ENCODE results near the gene CGNL1.

CGNL1 gene

GRCh38 chr15:57388464-57388863, 12.2 kb downstream of the CGNL1 start:
- no peak for FAIRE-seq

- FAIRE-seq, result no peak
Observed at GRCh38 chr15:57389991-57390390, 13.7 kb downstream of the CGNL1 start.

- FAIRE-seq, result no peak
Observed at GRCh38 chr15:57390583-57390982, 14.3 kb downstream of the CGNL1 start.

- no peak for FAIRE-seq
Observed at GRCh38 chr15:57391537-57391936, 15.2 kb downstream of the CGNL1 start.

GRCh38 chr15:57393061-57393460, 16.8 kb downstream of the CGNL1 start:
- no peak for FAIRE-seq

- no peak for FAIRE-seq
Observed at GRCh38 chr15:57395292-57395691, 19.0 kb downstream of the CGNL1 start.

- no peak for FAIRE-seq
Observed at GRCh38 chr15:57398336-57398735, 22.0 kb downstream of the CGNL1 start.

GRCh38 chr15:57401546-57401945, 25.2 kb downstream of the CGNL1 start:
- FAIRE-seq, result no peak

GRCh38 chr15:57403017-57403416, 26.7 kb downstream of the CGNL1 start:
- no peak for FAIRE-seq

- FAIRE-seq, result no peak
Observed at GRCh38 chr15:57403566-57404325, 27.4 kb downstream of the CGNL1 start.

GRCh38 chr15:57405133-57405532, 28.8 kb downstream of the CGNL1 start:
- no peak for FAIRE-seq

- no peak for FAIRE-seq
Observed at GRCh38 chr15:57406062-57406772, 29.9 kb downstream of the CGNL1 start.

- FAIRE-seq, result no peak
Observed at GRCh38 chr15:57410373-57410772, 34.1 kb downstream of the CGNL1 start.

GRCh38 chr15:57411945-57412768, 35.9 kb downstream of the CGNL1 start:
- no peak for FAIRE-seq

GRCh38 chr15:57415602-57416001, 39.3 kb downstream of the CGNL1 start:
- no peak for FAIRE-seq

- FAIRE-seq, result no peak
Observed at GRCh38 chr15:57418635-57419034, 42.3 kb downstream of the CGNL1 start.

- no peak for FAIRE-seq
Observed at GRCh38 chr15:57419335-57419734, 43.0 kb downstream of the CGNL1 start.

GRCh38 chr15:57421110-57421509, 44.8 kb downstream of the CGNL1 start:
- no peak for FAIRE-seq

GRCh38 chr15:57421551-57421950, 45.2 kb downstream of the CGNL1 start:
- FAIRE-seq, result no peak

- no peak for FAIRE-seq
Observed at GRCh38 chr15:57422113-57422754, 45.9 kb downstream of the CGNL1 start.

GRCh38 chr15:57423599-57424140, 47.4 kb downstream of the CGNL1 start:
- no peak for FAIRE-seq

GRCh38 chr15:57424628-57425405, 48.5 kb downstream of the CGNL1 start:
- no peak for FAIRE-seq
